Motor neuron (in vitro differentiated cells): Measurements from ENCODE around the gene MEGF11. TPM values are rescaled to one million over a fixed set of nuclear protein-coding genes. Genes with fewer than 3 reads are reported as not detected.

ENCODE experiments used
- ATAC-seq, 8 experiments: fragments of 200-7000 bp; cut with Tn5 transposase; replicated peaks in 6 of 8; 2 replicates each; pipeline ENCODE4 v1.8.0; 2021; ENCODE audit warnings: mild to moderate bottlenecking in 8 of 8, moderate library complexity in 8 of 8
- H3K27ac ChIP-seq, 2 donors: fragments of 250-450 bp; sonication (Bioruptor Pico); 2 replicates each; pipeline ENCODE4 v1.9.0; 2021; ENCODE audit warnings: antibody characterized with exemption in 2 of 2, mild to moderate bottlenecking in 2 of 2, moderate library complexity in 1 of 2
- H3K4me1 ChIP-seq, 2 donors: fragments of 250-450 bp; sonication (Bioruptor Pico); replicated peaks in 1 of 2; 2 replicates each; pipeline ENCODE4 v1.6.1; 2021; ENCODE audit warnings: antibody characterized with exemption in 2 of 2, mild to moderate bottlenecking in 2 of 2, moderate library complexity in 1 of 2
- H3K4me3 ChIP-seq, 5 donors: fragments of 250-450 bp; sonication (Bioruptor Pico); 2 replicates each; pipeline ENCODE4 v1.9.0; 2021; ENCODE audit warnings: antibody characterized with exemption in 5 of 5, mild to moderate bottlenecking in 5 of 5, moderate library complexity in 4 of 5
- WGBS, 10 experiments: fragments of 450-650 bp; shearing (Covaris generic); methylation state at CpG; one replicate each; pipeline ENCODE4 v1.0.0; 2022; 5-methylcytosine and 5-hydroxymethylcytosine counted together
- in situ Hi-C, 9 experiments: fragments of 400-800 bp; cut with MboI; loops; one replicate each; pipeline ENCODE4 v1.15.0; 2021; ENCODE audit warnings: low sequenced_read_pairs in 9 of 9, low pct_unique_long_range_greater_than_20kb in 2 of 9; ENCODE audit not compliant: unreplicated experiment in 9 of 9
- total RNA-seq, 8 experiments: library from RNA; unstranded; fragments of 300-600 nt; gene quantifications; 2 replicates each; pipeline versions ENCODE4 v1.2.3 to v1.2.4, GENCODE V29; 2022

MEGF11 gene
- total RNA-seq, 8 experiments from 2014 or later = 2.8 to 18.2 (median 9.0) TPM

- in situ Hi-C loops = no loop called here
- Histone ChIP-seq H3K4me1 (peaks cover 15 to 24% of the 10 kb centered on the region in 2 donors), H3K27ac (no peak overlapping the region), H3K4me3 (no peak overlapping the region)
- no peak for ATAC-seq
- 20 to 86% (median 55%) methylated on average over 1 to 5 of the region's 5 CpGs; no CpG with 5 or more reads in 4 of the 10 experiments for WGBS, 10 experiments
Measured at GRCh38 chr15:66120422-66120821, 133.1 kb downstream of the MEGF11 start.

DNA sequence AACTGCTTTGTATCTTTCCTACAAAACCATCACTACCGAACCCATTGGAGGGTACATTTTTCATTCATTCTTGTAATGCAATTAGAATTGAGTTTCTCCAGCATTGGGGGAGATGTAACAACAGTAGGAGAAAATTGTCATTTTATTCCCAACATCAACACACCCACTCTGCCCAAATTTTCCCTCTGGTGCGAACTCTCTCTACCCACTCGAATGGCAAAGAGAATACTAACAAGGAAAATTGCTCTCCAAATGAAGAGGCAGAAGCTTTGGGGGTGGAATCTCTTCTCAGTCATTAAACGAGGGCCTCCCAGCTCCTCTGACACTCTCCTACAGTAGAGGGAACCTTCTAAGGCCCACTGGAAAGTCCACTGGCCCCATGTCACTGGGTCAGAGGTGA, 135.7 kb downstream of the MEGF11 start:
- no peak for ATAC-seq
- Histone ChIP-seq H3K27ac (no peak overlapping the region), H3K4me1 (peaks cover 5 to 9% of the 10 kb centered on the region in 2 donors), H3K4me3 (no peak overlapping the region)
- in situ Hi-C loops = no loop called here
- WGBS, 10 experiments = 30 to 87% (median 75%) methylated on average over 1 to 4 of the region's 4 CpGs; no CpG with 5 or more reads in 3 of the 10 experiments

- WGBS, 10 experiments = 0 to 100% (median 74%) methylated on average over 1 to 13 of the region's 18 CpGs; no CpG with 5 or more reads in 3 of the 10 experiments
- H3K27ac ChIP-seq = no peak overlapping the region
Measured at GRCh38 chr15:66115568-66116206, 137.9 kb downstream of the MEGF11 start.

DNA sequence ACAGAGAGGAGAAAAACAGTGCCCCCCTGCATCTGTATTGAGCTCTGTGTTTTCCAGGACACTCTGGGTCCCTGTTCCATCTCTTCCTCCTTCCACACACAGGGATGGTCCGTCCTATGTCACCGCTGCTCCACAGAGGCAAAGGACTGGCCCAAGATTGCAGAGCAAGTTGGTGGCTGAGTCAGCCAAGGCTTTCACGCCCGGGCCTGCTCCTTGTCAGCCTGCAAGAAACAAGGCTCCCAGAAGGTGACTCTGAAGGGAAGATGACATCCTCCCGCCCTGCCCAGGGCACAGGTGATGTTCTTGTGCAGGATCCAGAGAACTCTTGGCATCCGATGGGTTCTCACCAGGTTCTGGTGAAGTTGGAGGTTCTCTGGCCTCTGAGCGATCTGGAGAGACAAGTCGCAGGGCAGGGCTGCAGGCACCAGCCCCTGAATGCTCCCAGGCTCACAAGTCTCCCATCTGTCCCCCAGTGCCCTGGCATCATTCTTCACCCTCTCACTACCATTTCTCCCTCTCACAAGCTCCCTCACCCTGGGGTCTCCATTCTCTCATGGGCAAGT, 138.6 kb downstream of the MEGF11 start:
- 0 to 100% (median 85%) methylated on average over 1 to 5 of the region's 8 CpGs; no CpG with 5 or more reads in 4 of the 10 experiments for WGBS, 10 experiments
- H3K27ac ChIP-seq = no peak overlapping the region
- H3K4me3 ChIP-seq = no peak overlapping the region
- H3K4me1 ChIP-seq = peaks cover 9 to 14% of the 10 kb centered on the region in 2 donors
- no peak for ATAC-seq
- in situ Hi-C loops = no loop called here

More at GRCh38 chr15:66115568-66116206, 137.9 kb downstream of the MEGF11 start:
- Histone ChIP-seq H3K4me1 (peaks cover 8 to 9% of the 10 kb centered on the region in 2 donors), H3K4me3 (no peak overlapping the region)
- ATAC-seq = peak in 3 of 8 experiments; percentile 25 to 72 (median 56)
- in situ Hi-C loops = no loop called here

GRCh38 chr15:66112388-66112787, 141.2 kb downstream of the MEGF11 start:
- Histone ChIP-seq H3K4me1 (peaks cover 4 to 9% of the 10 kb centered on the region in 2 donors), H3K27ac (no peak overlapping the region), H3K4me3 (no peak overlapping the region)
- in situ Hi-C loops = no loop called here
- no peak for ATAC-seq
- 11 to 100% (median 60%) methylated on average over 1 of the region's 1 CpG; no CpG with 5 or more reads in 1 of the 10 experiments for WGBS, 10 experiments

GRCh38 chr15:66111363-66111762, 142.2 kb downstream of the MEGF11 start:
- Histone ChIP-seq H3K4me1 (peaks cover 4 to 9% of the 10 kb centered on the region in 2 donors), H3K4me3 (no peak overlapping the region), H3K27ac (no peak overlapping the region)
- in situ Hi-C loops = no loop called here
- 25 to 100% (median 82%) methylated on average over 1 of the region's 3 CpGs; no CpG with 5 or more reads in 4 of the 10 experiments for WGBS, 10 experiments
- ATAC-seq = no peak

- WGBS, 10 experiments = 8 to 93% (median 73%) methylated on average over 2 to 4 of the region's 4 CpGs; no CpG with 5 or more reads in 4 of the 10 experiments
Measured at GRCh38 chr15:66110864-66111263, 142.7 kb downstream of the MEGF11 start.

GRCh38 chr15:66109826-66110225, 143.7 kb downstream of the MEGF11 start:
- no peak for ATAC-seq
- in situ Hi-C loops = no loop called here
- Histone ChIP-seq H3K27ac (no peak overlapping the region), H3K4me1 (peaks cover 15 to 24% of the 10 kb centered on the region in 2 donors), H3K4me3 (no peak overlapping the region)
- WGBS, 10 experiments = 20 to 80% (median 60%) methylated on average over 1 to 5 of the region's 5 CpGs; no CpG with 5 or more reads in 4 of the 10 experiments

More at GRCh38 chr15:66110864-66111263, 142.7 kb downstream of the MEGF11 start:
- ATAC-seq = peak in 1 of 8 experiments; percentile 57
- Histone ChIP-seq H3K27ac (no peak overlapping the region), H3K4me3 (no peak overlapping the region), H3K4me1 (peaks cover 8 to 14% of the 10 kb centered on the region in 2 donors)
- in situ Hi-C loops = no loop called here

GRCh38 chr15:66108483-66109265, 144.9 kb downstream of the MEGF11 start:
- ATAC-seq = peak in 1 of 8 experiments; percentile 24
- Histone ChIP-seq H3K4me1 (peaks cover 19 to 31% of the 10 kb centered on the region in 2 donors), H3K27ac (no peak overlapping the region), H3K4me3 (no peak overlapping the region)
- in situ Hi-C loops = no loop called here
- 50 to 95% (median 77%) methylated on average over 3 to 10 of the region's 16 CpGs; no CpG with 5 or more reads in 2 of the 10 experiments for WGBS, 10 experiments

GRCh38 chr15:66107070-66107469, 146.5 kb downstream of the MEGF11 start:
- peaks cover 20 to 31% of the 10 kb centered on the region in 2 donors for H3K4me1 ChIP-seq
- ATAC-seq = no peak
- H3K4me3 ChIP-seq = no peak overlapping the region
- in situ Hi-C loops = no loop called here
- 80 to 83% (median 83%) methylated on average over 1 to 2 of the region's 7 CpGs; no CpG with 5 or more reads in 7 of the 10 experiments for WGBS, 10 experiments
- no peak overlapping the region for H3K27ac ChIP-seq

- no peak overlapping the region for H3K4me3 ChIP-seq
- H3K27ac ChIP-seq = no peak overlapping the region
- in situ Hi-C loops = no loop called here
- WGBS, 10 experiments = 34 to 80% (median 60%) methylated on average over 1 to 6 of the region's 9 CpGs; no CpG with 5 or more reads in 2 of the 10 experiments
- H3K4me1 ChIP-seq = peaks cover 31 to 37% of the 10 kb centered on the region in 2 donors
- peak in 5 of 8 experiments; percentile 44 to 62 (median 60) for ATAC-seq
Measured at GRCh38 chr15:66105286-66106265, 148.0 kb downstream of the MEGF11 start.

GRCh38 chr15:66103293-66103590, 150.3 kb downstream of the MEGF11 start:
- in situ Hi-C loops = no loop called here
- Histone ChIP-seq H3K4me3 (no peak overlapping the region), H3K4me1 (peaks cover 37 to 38% of the 10 kb centered on the region in 2 donors), H3K27ac (no peak overlapping the region)
- no peak for ATAC-seq
- 0 to 100% (median 97%) methylated on average over 1 to 3 of the region's 3 CpGs for WGBS, 10 experiments
